PC-9 (cell line): Measurements from ENCODE around the gene CLDN5. TPM values are rescaled to one million over a fixed set of nuclear protein-coding genes. Genes with fewer than 3 reads are reported as not detected.

Source experiments
- BruUV-seq: library from RNA; stranded (reverse); fragments of 400-500 nt; replicated peaks from 2 replicates; lab custom pipeline; 2021; lab: Mats Ljungman, UMichigan
- CTCF ChIA-PET: fragments of 300-600 bp; sonication (Branson Sonifier 250); formaldehyde crosslinking; loops from one replicate; lab custom pipeline; 2022; ENCODE audit warnings: antibody characterized with exemption; lab: Charles Lee
- POLR2A ChIA-PET: fragments of 300-600 bp; sonication (Branson Sonifier 250); formaldehyde crosslinking; loops from one replicate; lab custom pipeline; 2022; ENCODE audit warnings: antibody characterized with exemption; ENCODE audit not compliant: unreplicated experiment; lab: Charles Lee
- DNase-seq, 2 experiments: peaks; one replicate each; pipeline versions ENCODE4 v3.0.0 to v3.0.0-alpha.2; 2015 to 2022; ENCODE audit warnings: mixed read lengths in 1 of 2
- H2AFZ ChIP-seq: fragments of 200-600 bp; sonication (generic); 2 replicates; pipeline ENCODE4 v1.8.1; 2017; ENCODE audit warnings: antibody characterized with exemption
- H3F3A ChIP-seq: fragments of 200-600 bp; sonication (generic); 2 replicates; pipeline ENCODE4 v1.8.1; 2017; ENCODE audit warnings: antibody characterized with exemption, mild to moderate bottlenecking, low read depth; ENCODE audit not compliant: insufficient read depth
- H3K27ac ChIP-seq: fragments of 200-600 bp; sonication (generic); 2 replicates; pipeline ENCODE4 v1.6.1; 2016; ENCODE audit warnings: mixed run types
- H3K27me3 ChIP-seq: fragments of 200-600 bp; sonication (generic); 2 replicates; pipeline ENCODE4 v1.6.1; 2016; ENCODE audit warnings: low read depth, mixed run types; ENCODE audit not compliant: insufficient read depth
- H3K36me3 ChIP-seq: fragments of 200-600 bp; sonication (generic); 2 replicates; pipeline ENCODE4 v1.6.1; 2016; ENCODE audit warnings: low read depth, mixed run types
- H3K4me1 ChIP-seq: fragments of 200-600 bp; sonication (generic); replicated peaks from 2 replicates; pipeline ENCODE4 v1.6.1; 2016; ENCODE audit warnings: mixed run types; ENCODE audit not compliant: insufficient read depth
- H3K4me2 ChIP-seq: fragments of 200-600 bp; sonication (generic); 2 replicates; pipeline ENCODE4 v1.6.1; 2017; ENCODE audit warnings: mixed run types
- H3K4me3 ChIP-seq: fragments of 200-600 bp; sonication (generic); 2 replicates; pipeline ENCODE4 v1.6.1; 2016; ENCODE audit warnings: mixed run types
- H3K79me2 ChIP-seq: fragments of 200-600 bp; sonication (generic); 2 replicates; pipeline ENCODE4 v1.6.1; 2017; ENCODE audit warnings: low read depth, mixed run types
- H3K9me2 ChIP-seq: fragments of 200-600 bp; sonication (generic); 2 replicates; pipeline ENCODE4 v1.8.1; 2017; ENCODE audit warnings: mild to moderate bottlenecking; ENCODE audit not compliant: insufficient read depth
- H3K9me3 ChIP-seq: fragments of 200-600 bp; sonication (generic); 2 replicates; pipeline ENCODE4 v1.8.1; 2016; ENCODE audit warnings: low read depth; ENCODE audit not compliant: insufficient read depth
- H4K20me1 ChIP-seq: fragments of 200-600 bp; sonication (generic); 2 replicates; pipeline ENCODE4 v1.8.1; 2017; ENCODE audit not compliant: insufficient read depth
- CTCF ChIP-seq: fragments of 200-600 bp; sonication (generic); conservative IDR thresholded peaks from 2 replicates; pipeline ENCODE4 v1.6.1; 2017; ENCODE audit warnings: mixed run types, antibody characterized with exemption, mild to moderate bottlenecking, moderate library complexity
- EZH2 ChIP-seq: fragments of 200-600 bp; sonication (generic); IDR thresholded peaks from 2 replicates; pipeline ENCODE4 v1.8.0; 2017; ENCODE audit warnings: antibody characterized with exemption, low read depth
- intact Hi-C: fragments of 100-400 bp; cut with micrococcal nuclease; formaldehyde crosslinking; loops from one replicate; pipeline ENCODE4 v1.10.0; 2022; ENCODE audit not compliant: unreplicated experiment
- total RNA-seq: library from RNA; stranded (reverse); gene quantifications from 2 replicates; pipeline ENCODE4 v1.2.3, GENCODE V29; 2021

The CLDN5 gene
- total RNA-seq, 1 experiment from 2014 or later, result not detected

- no peak overlapping the region for H3K4me3 ChIP-seq
- no peaks in the 10 kb centered on the region for H3K9me3 ChIP-seq
- no peaks in the 10 kb centered on the region for H3K9me2 ChIP-seq
- H3K36me3 ChIP-seq, result no peaks in the 10 kb centered on the region
- H2AFZ ChIP-seq, result no peak overlapping the region
- ChIA-PET POLR2A (no interaction called here), CTCF (interaction anchor here (0.6 kb wide), 1 partner anchor 425 kb away, joined by 6 read pairs; no protein-coding TSS in a partner anchor)
- intact Hi-C loops, result no loop called here
- TF ChIP-seq EZH2 (no peak), CTCF (no peak)
- no peak overlapping the region for H3K4me2 ChIP-seq
- H3K27me3 ChIP-seq, result no peaks in the 10 kb centered on the region
- no peak for DNase-seq
- H3K4me1 ChIP-seq, result no peaks in the 10 kb centered on the region
- BruUV-seq, result no TSS peak
- no peaks in the 10 kb centered on the region for H3K79me2 ChIP-seq
- H3K27ac ChIP-seq, result no peak overlapping the region
- no peaks in the 10 kb centered on the region for H3F3A ChIP-seq
- no peaks in the 10 kb centered on the region for H4K20me1 ChIP-seq
These were observed 20.8 kb downstream of the CLDN5 start for GRCh38 chr22:19503367-19503766.

- Histone ChIP-seq H4K20me1 (no peaks in the 10 kb centered on the region), H3K36me3 (no peaks in the 10 kb centered on the region), H3K27me3 (no peaks in the 10 kb centered on the region), H3K27ac (no peak overlapping the region), H3K4me3 (no peak overlapping the region), H3K4me2 (no peak overlapping the region), H3F3A (no peaks in the 10 kb centered on the region), H3K79me2 (no peaks in the 10 kb centered on the region), H3K9me3 (no peaks in the 10 kb centered on the region), H3K4me1 (no peaks in the 10 kb centered on the region), H3K9me2 (no peaks in the 10 kb centered on the region), H2AFZ (no peak overlapping the region)
- intact Hi-C loops, result no loop called here
- no peak for DNase-seq
- POLR2A ChIA-PET, result interaction anchor here (0.7 kb wide), 1 partner anchor 18 kb away, joined by 6 read pairs; no protein-coding TSS in a partner anchor
- BruUV-seq, result no TSS peak
- CTCF ChIA-PET, result no interaction called here
- no peak for TF ChIP-seq CTCF
- no peak for TF ChIP-seq EZH2
These were observed 22.2 kb downstream of the CLDN5 start for GRCh38 chr22:19501897-19502447.

GRCh38 chr22:19499880-19500242 is 24.3 kb downstream of the CLDN5 start:
- no TSS peak for BruUV-seq
- CTCF ChIA-PET, result no interaction called here
- H3K4me1 ChIP-seq, result no peaks in the 10 kb centered on the region

More at GRCh38 chr22:19499880-19500242, 24.3 kb downstream of the CLDN5 start:
- Histone ChIP-seq H3K27ac (no peak overlapping the region), H2AFZ (no peak overlapping the region), H3K36me3 (no peaks in the 10 kb centered on the region), H3K9me3 (no peaks in the 10 kb centered on the region), H3K4me2 (no peak overlapping the region), H4K20me1 (no peaks in the 10 kb centered on the region), H3K9me2 (no peaks in the 10 kb centered on the region), H3K27me3 (no peaks in the 10 kb centered on the region), H3K79me2 (no peaks in the 10 kb centered on the region), H3F3A (no peaks in the 10 kb centered on the region), H3K4me3 (no peak overlapping the region)
- intact Hi-C loops, result loop anchor here (5.0 kb wide), 1 partner anchor 127 kb away; no protein-coding TSS in a partner anchor
- POLR2A ChIA-PET, result no interaction called here
- DNase-seq, result no peak
- TF ChIP-seq CTCF (no peak), EZH2 (no peak)
